ENCODE results near the gene NET1.

The NET1 gene

GRCh38 chr10:5443429-5443828, 31.1 kb downstream of the NET1 start:
- TF ChIP-seq, protein P1, sequence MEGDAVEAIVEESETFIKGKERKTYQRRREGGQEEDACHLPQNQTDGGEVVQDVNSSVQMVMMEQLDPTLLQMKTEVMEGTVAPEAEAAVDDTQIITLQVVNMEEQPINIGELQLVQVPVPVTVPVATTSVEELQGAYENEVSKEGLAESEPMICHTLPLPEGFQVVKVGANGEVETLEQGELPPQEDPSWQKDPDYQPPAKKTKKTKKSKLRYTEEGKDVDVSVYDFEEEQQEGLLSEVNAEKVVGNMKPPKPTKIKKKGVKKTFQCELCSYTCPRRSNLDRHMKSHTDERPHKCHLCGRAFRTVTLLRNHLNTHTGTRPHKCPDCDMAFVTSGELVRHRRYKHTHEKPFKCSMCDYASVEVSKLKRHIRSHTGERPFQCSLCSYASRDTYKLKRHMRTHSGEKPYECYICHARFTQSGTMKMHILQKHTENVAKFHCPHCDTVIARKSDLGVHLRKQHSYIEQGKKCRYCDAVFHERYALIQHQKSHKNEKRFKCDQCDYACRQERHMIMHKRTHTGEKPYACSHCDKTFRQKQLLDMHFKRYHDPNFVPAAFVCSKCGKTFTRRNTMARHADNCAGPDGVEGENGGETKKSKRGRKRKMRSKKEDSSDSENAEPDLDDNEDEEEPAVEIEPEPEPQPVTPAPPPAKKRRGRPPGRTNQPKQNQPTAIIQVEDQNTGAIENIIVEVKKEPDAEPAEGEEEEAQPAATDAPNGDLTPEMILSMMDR (conservative IDR thresholded peaks at IDR 0.05; ENCODE audit: low read depth, low read length), result no peak
- DNase-seq (ENCODE audit: low read depth), result no peak
- H3K4me3 ChIP-seq (ENCODE audit: low read depth, low read length), result no peak overlapping the region

GRCh38 chr10:5445006-5445405, 32.6 kb downstream of the NET1 start:
- no peak for DNase-seq (ENCODE audit: low read depth)
- TF ChIP-seq, protein P1 (conservative IDR thresholded peaks at IDR 0.05; ENCODE audit: low read depth, low read length), result no peak
- H3K4me3 ChIP-seq (ENCODE audit: low read depth, low read length), result no peak overlapping the region

DNA sequence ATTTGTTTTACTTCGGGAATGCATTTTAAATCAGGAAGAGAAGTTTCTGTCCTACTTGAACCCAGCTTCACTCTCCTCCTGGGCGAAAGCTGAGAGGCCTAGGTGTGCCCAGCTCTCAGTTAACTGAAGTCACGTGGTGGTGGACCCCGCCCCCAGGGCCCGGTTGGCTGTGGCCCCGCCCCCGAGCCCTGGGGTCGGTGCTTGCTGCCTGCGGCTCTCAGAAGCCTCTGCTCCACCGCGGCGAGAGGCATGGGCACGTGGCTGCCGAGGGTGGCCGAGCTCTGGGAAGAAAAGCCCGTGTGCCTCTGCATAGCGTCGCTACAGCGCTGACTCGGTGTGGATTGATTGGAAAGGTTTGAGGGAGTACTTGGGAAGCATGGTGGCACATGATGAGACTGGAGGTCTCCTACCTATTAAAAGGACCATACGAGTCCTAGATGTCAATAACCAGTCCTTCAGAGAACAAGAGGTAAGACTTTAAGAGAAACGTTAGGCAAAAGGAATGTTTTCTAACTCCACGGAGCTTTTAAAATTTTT, 34.1 kb downstream of the NET1 start:
- TF ChIP-seq, protein P1 (conservative IDR thresholded peaks at IDR 0.05; ENCODE audit: low read depth, low read length), result no peak
- peak overlapping the region; percentile 71 for H3K4me3 ChIP-seq (ENCODE audit: low read depth, low read length)
- DNase-seq (ENCODE audit: low read depth), result peak; percentile 88

DNA sequence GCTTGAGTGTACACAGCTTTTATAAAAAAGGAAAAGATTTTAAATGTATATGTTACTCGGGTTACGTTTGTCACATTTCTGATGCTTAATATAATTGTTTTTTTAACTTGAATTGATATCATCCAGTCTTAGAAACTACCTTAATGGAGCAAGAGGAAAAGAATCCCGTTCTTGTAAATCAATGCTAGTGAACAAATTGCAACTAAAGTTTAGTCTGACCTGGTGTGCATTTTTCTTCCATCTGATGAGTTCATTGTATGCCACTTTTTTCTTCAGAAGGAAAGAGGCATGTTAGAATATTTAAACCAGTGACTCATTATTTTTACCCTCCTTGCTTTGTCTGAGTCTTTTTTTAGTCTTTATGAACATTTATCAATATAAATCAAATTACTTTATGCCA, 34.7 kb downstream of the NET1 start:
- H3K4me3 ChIP-seq (ENCODE audit: low read depth, low read length), result peak overlapping the region; percentile 71
- TF ChIP-seq, protein P1 (conservative IDR thresholded peaks at IDR 0.05; ENCODE audit: low read depth, low read length), result no peak
- peak; percentile 46 for DNase-seq (ENCODE audit: low read depth)

DNA sequence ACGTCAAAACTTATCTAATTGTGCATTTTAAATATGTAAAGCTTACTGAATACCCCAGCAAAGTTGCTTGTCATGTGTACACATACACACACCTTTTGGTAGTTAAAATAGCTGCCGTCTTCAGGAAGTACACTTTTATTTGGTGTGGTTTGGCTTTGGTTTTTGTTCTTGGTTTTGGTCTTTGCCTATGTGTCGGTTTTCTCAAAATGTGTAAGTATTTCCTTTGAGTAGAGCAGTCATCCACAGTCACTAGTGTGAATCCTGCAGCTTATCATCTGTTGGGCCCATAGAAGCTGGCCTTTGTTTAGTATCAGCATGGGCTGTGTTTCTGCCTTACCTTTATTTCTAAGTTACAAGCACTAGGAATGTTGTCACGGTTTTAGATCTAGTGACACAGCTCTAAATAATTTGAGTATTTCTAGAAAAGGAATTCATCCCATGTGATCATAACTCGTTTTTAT, 35.3 kb downstream of the NET1 start:
- peak overlapping the region; percentile 71 for H3K4me3 ChIP-seq (ENCODE audit: low read depth, low read length)
- no peak for DNase-seq (ENCODE audit: low read depth)

GRCh38 chr10:5448333-5449001, 36.1 kb downstream of the NET1 start:
- no peak for DNase-seq (ENCODE audit: low read depth)
- no peak overlapping the region for H3K4me3 ChIP-seq (ENCODE audit: low read depth, low read length)
- TF ChIP-seq, protein P1 (conservative IDR thresholded peaks at IDR 0.05; ENCODE audit: low read depth, low read length), result no peak

More for the DNA sequence above, 35.3 kb downstream of the NET1 start:
- TF ChIP-seq, protein P1 (conservative IDR thresholded peaks at IDR 0.05; ENCODE audit: low read depth, low read length), result no peak

GRCh38 chr10:5449227-5449626, 36.9 kb downstream of the NET1 start:
- DNase-seq (ENCODE audit: low read depth), result no peak
- H3K4me3 ChIP-seq (ENCODE audit: low read depth, low read length), result no peak overlapping the region
- TF ChIP-seq, protein P1 (conservative IDR thresholded peaks at IDR 0.05; ENCODE audit: low read depth, low read length), result no peak
